ENCODE data around the gene ARID4B.

GRCh38 chr1:235325854-235326253 is 2.1 kb downstream of the ARID4B start:
- TF ChIP-seq CTCF (IDR thresholded peaks at IDR 0.05; ENCODE audit: low read depth, low read length) (no peak), EZH2phosphoT487 (IDR thresholded peaks at IDR 0.05; ENCODE audit: low read depth) (no peak)
